ENCODE data around the gene LGALS16.
A peak's percentile ranks its signal among the peaks of the same experiment; 100 is the strongest.
"Not testable (repeated sequence)": the region's sequence is repeated elsewhere in the genome, so short reads cannot be mapped to it uniquely, and the experiment has no call there.

LGALS16 gene

GRCh38 chr19:39655613-39656012, at the start of gene LGALS16:
Gene LGALS16, plus strand, starts transcription at chr19:39655913. Its CDS starts 49 bp downstream, at chr19:39655962.
- no peak within 1 kb of the TSS for H3K4me3 ChIP-seq (ENCODE audit: low read depth, low read length)
- no peak for TF ChIP-seq CTCF (IDR thresholded peaks at IDR 0.05; ENCODE audit: control insufficient read depth, extremely low read depth, insufficient read depth)
- no peak for DNase-seq (ENCODE audit: low read depth)

GRCh38 chr19:39607021-39607420, 48.7 kb upstream of the LGALS16 start:
- TF ChIP-seq CTCF (IDR thresholded peaks at IDR 0.05; ENCODE audit: control insufficient read depth, extremely low read depth, insufficient read depth): no peak
- DNase-seq (ENCODE audit: low read depth): no peak
- no peak overlapping the region for H3K4me3 ChIP-seq (ENCODE audit: low read depth, low read length)

GRCh38 chr19:39607561-39607960, 48.2 kb upstream of the LGALS16 start:
- H3K4me3 ChIP-seq (ENCODE audit: low read depth, low read length): no peak overlapping the region
- no peak for DNase-seq (ENCODE audit: low read depth)
- TF ChIP-seq CTCF (IDR thresholded peaks at IDR 0.05; ENCODE audit: control insufficient read depth, extremely low read depth, insufficient read depth): no peak

GRCh38 chr19:39613597-39613996, 42.1 kb upstream of the LGALS16 start:
- DNase-seq (ENCODE audit: low read depth): no peak
- no peak overlapping the region for H3K4me3 ChIP-seq (ENCODE audit: low read depth, low read length)
- TF ChIP-seq CTCF (IDR thresholded peaks at IDR 0.05; ENCODE audit: control insufficient read depth, extremely low read depth, insufficient read depth): no peak

- no peak for DNase-seq (ENCODE audit: low read depth)
- TF ChIP-seq CTCF (IDR thresholded peaks at IDR 0.05; ENCODE audit: control insufficient read depth, extremely low read depth, insufficient read depth): no peak
- no peak overlapping the region for H3K4me3 ChIP-seq (ENCODE audit: low read depth, low read length)
These were observed 38.0 kb upstream of the LGALS16 start for GRCh38 chr19:39617745-39618144.

GRCh38 chr19:39623946-39624345, 31.8 kb upstream of the LGALS16 start:
- no peak for DNase-seq (ENCODE audit: low read depth)
- H3K4me3 ChIP-seq (ENCODE audit: low read depth, low read length): no peak overlapping the region
- no peak for TF ChIP-seq CTCF (IDR thresholded peaks at IDR 0.05; ENCODE audit: control insufficient read depth, extremely low read depth, insufficient read depth)

- peak; percentile 50 for TF ChIP-seq CTCF (IDR thresholded peaks at IDR 0.05; ENCODE audit: control insufficient read depth, extremely low read depth, insufficient read depth)
- not testable (repeated sequence) for H3K4me3 ChIP-seq (ENCODE audit: low read depth, low read length)
- peak; percentile 1 for DNase-seq (ENCODE audit: low read depth)
These were observed 28.1 kb upstream of the LGALS16 start for GRCh38 chr19:39627631-39628030.

All from LNCaP clone FGC (cell line).